Ectodermal cell (in vitro differentiated cells): ENCODE data around the gene GABRR3.
"Not testable (repeated sequence)": the region's sequence is repeated elsewhere in the genome, so short reads cannot be mapped to it uniquely, and the experiment has no call there.

Source experiments
- H3K27ac ChIP-seq: 2 replicates; pipeline ENCODE4 v1.7.0; 2013; ENCODE audit warnings: mild to moderate bottlenecking, low read depth, low read length; ENCODE audit not compliant: insufficient read depth, poor library complexity, severe bottlenecking
- H3K27me3 ChIP-seq: 2 replicates; pipeline ENCODE4 v1.7.0; 2013; ENCODE audit warnings: mild to moderate bottlenecking, low read length; ENCODE audit not compliant: insufficient read depth, control insufficient read depth, poor library complexity, severe bottlenecking
- H3K36me3 ChIP-seq: one replicate; pipeline ENCODE4 v1.7.0; 2013; ENCODE audit warnings: low read length; ENCODE audit not compliant: control insufficient read depth, insufficient read depth
- H3K4me1 ChIP-seq: one replicate; pipeline ENCODE4 v1.7.0; 2013; ENCODE audit warnings: low read length; ENCODE audit not compliant: control insufficient read depth, insufficient read depth
- H3K4me3 ChIP-seq: 2 replicates; pipeline ENCODE4 v1.7.0; 2013; ENCODE audit warnings: low read depth, low read length, control low read depth; ENCODE audit not compliant: insufficient read depth
- H3K9me3 ChIP-seq: 2 replicates; pipeline ENCODE4 v1.7.0; 2013; ENCODE audit warnings: mild to moderate bottlenecking, low read length, moderate library complexity; ENCODE audit not compliant: control insufficient read depth
- WGBS, 2 experiments: methylation state at CpG; one replicate each; pipeline ENCODE4 v1.1.7; 2013; ENCODE audit warnings: missing lambda C conversion rate in 2 of 2; 5-methylcytosine and 5-hydroxymethylcytosine counted together

Gene GABRR3

GRCh38 chr3:98025392-98025945 lies 9.6 kb downstream of the GABRR3 start:
- H3K27ac ChIP-seq = no peak overlapping the region
- no peak overlapping the region for H3K4me3 ChIP-seq
- no peaks in the 10 kb centered on the region for H3K27me3 ChIP-seq
- H3K4me1 ChIP-seq = no peaks in the 10 kb centered on the region
- H3K9me3 ChIP-seq = no peaks in the 10 kb centered on the region
- WGBS, 2 experiments = 88 to 97% methylated on average over 4 of the region's 4 CpGs
- no peaks in the 10 kb centered on the region for H3K36me3 ChIP-seq

- WGBS, 2 experiments = 36% methylated on average over 13 of the region's 13 CpGs
- Histone ChIP-seq H3K4me1 (no peaks in the 10 kb centered on the region), H3K36me3 (no peaks in the 10 kb centered on the region), H3K4me3 (no peak overlapping the region), H3K9me3 (no peaks in the 10 kb centered on the region), H3K27me3 (no peaks in the 10 kb centered on the region), H3K27ac (no peak overlapping the region)
Observed at GRCh38 chr3:98022978-98023820, 11.9 kb downstream of the GABRR3 start.

GRCh38 chr3:98021830-98022560 lies 13.1 kb downstream of the GABRR3 start:
- Histone ChIP-seq H3K9me3 (no peaks in the 10 kb centered on the region), H3K27me3 (no peaks in the 10 kb centered on the region), H3K36me3 (no peaks in the 10 kb centered on the region), H3K4me1 (no peaks in the 10 kb centered on the region), H3K27ac (no peak overlapping the region), H3K4me3 (no peak overlapping the region)
- 84 to 88% methylated on average over 4 to 5 of the region's 5 CpGs for WGBS, 2 experiments

- Histone ChIP-seq H3K4me3 (no peak overlapping the region), H3K4me1 (no peaks in the 10 kb centered on the region), H3K9me3 (no peaks in the 10 kb centered on the region), H3K27ac (no peak overlapping the region), H3K27me3 (no peaks in the 10 kb centered on the region), H3K36me3 (no peaks in the 10 kb centered on the region)
- 94 to 97% methylated on average over 3 to 4 of the region's 4 CpGs for WGBS, 2 experiments
Observed at GRCh38 chr3:98020412-98020811, 14.7 kb downstream of the GABRR3 start.

DNA sequence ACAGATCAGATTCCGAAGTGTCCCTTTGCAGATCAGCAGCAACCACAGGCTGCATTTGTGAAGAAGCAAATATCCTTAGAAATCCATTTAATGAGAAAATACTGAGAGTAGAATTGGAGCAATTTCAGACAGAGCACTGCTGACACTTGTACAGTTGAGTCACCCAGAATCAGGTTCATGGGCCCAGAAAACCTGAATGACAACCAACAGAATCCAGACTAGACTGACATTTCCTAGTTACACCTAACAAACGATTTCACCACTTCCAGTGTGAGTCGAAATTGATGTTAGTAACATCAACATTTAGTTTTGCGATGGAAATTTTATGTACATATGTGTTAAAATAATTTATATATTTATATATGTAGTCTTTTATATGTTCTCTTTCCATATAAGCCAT lies 16.8 kb downstream of the GABRR3 start:
- no peak overlapping the region for H3K4me3 ChIP-seq
- no peaks in the 10 kb centered on the region for H3K4me1 ChIP-seq
- no peaks in the 10 kb centered on the region for H3K9me3 ChIP-seq
- H3K36me3 ChIP-seq = no peaks in the 10 kb centered on the region
- no peaks in the 10 kb centered on the region for H3K27me3 ChIP-seq
- H3K27ac ChIP-seq = no peak overlapping the region
- 88 to 96% methylated on average over 3 of the region's 4 CpGs for WGBS, 2 experiments

GRCh38 chr3:98014268-98014585 lies 20.9 kb downstream of the GABRR3 start:
- Histone ChIP-seq H3K36me3 (no peaks in the 10 kb centered on the region), H3K4me1 (no peaks in the 10 kb centered on the region), H3K4me3 (no peak overlapping the region), H3K27me3 (no peaks in the 10 kb centered on the region), H3K27ac (no peak overlapping the region), H3K9me3 (no peaks in the 10 kb centered on the region)
- 94 to 95% methylated on average over 2 of the region's 2 CpGs for WGBS, 2 experiments

DNA sequence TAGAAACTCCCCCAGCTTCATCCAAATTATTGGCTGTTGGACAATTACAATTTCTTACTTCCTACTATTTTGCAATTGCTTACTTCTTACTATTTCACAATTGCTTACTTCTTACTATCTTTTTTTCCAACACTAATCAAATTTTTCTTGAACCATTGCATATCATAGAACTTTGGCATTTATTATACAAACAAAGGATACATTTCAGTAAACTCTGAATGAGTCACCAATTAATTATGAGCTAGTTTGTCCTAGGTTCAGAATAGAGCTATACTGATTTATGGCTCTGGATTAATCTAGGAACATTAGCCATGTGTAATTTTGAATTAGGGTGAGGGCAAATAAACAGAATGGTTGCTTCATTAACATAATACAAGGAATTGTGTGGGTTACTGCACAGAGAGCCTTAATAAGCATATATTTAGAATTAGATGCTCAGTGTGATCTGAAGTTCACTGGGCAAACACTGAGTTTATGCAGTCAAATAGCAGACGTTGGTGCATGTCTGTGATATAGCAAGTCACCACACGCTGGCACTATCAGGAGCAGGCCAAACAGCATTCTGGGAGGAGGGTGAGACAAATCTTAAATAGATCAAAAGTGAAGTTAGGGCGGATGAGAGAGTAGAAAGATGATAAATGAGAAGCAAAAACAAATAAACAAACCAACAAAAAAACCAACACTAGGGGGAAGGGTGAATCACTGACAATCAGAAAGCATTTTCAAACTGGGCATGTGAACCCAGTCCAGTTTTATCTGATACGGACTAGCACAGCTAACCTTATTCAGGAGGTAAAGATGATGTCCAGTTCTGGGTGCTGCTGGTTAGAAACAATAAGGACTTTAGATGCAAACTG lies 21.5 kb downstream of the GABRR3 start:
- Histone ChIP-seq H3K27ac (no peak overlapping the region), H3K4me3 (no peak overlapping the region), H3K36me3 (no peaks in the 10 kb centered on the region), H3K9me3 (no peaks in the 10 kb centered on the region), H3K27me3 (no peaks in the 10 kb centered on the region), H3K4me1 (no peaks in the 10 kb centered on the region)
- 78% methylated on average over 3 of the region's 4 CpGs for WGBS, 2 experiments

- Histone ChIP-seq H3K36me3 (no peaks in the 10 kb centered on the region), H3K27ac (no peak overlapping the region)
- WGBS, 2 experiments = 94 to 96% methylated on average over 1 to 2 of the region's 2 CpGs
Observed at GRCh38 chr3:98012979-98013378, 22.1 kb downstream of the GABRR3 start.

DNA sequence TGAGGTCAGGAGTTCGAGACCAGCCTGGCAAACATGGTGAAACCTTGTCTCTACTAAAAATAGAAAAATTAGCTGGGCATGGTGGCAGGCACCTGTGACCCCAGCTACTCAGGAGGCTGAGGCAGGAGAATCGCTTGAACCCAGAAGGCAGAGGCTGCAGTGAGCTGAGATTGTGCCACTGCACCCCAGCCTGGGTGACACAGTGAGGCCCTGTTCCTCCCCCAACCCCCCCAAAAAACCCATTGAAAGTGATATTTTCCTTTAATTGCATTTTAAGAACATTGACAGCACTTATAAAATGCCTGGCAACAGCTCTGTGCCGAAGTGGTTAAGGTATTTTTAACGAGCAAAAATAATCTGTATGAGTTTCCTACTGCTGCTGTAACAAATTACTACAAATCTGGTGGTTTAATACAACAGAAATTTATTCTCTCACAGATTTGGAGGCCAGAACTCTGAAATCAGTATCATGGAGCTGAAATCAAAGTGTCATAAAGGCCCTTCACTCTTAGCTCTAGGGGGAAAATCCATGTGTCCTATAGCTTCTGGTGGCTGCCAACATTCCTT lies 24.1 kb downstream of the GABRR3 start:
- not testable (repeated sequence) for H3K27me3 ChIP-seq, H3K36me3 ChIP-seq, H3K9me3 ChIP-seq, H3K4me3 ChIP-seq, H3K4me1 ChIP-seq, H3K27ac ChIP-seq
- WGBS, 2 experiments = 92 to 93% methylated on average over 4 of the region's 4 CpGs

More at GRCh38 chr3:98012979-98013378, 22.1 kb downstream of the GABRR3 start:
- H3K9me3 ChIP-seq = no peaks in the 10 kb centered on the region
- H3K27me3 ChIP-seq = no peaks in the 10 kb centered on the region
- H3K4me3 ChIP-seq = no peak overlapping the region
- no peaks in the 10 kb centered on the region for H3K4me1 ChIP-seq
